Measurements from ENCODE around the gene LRP1B.

DNA sequence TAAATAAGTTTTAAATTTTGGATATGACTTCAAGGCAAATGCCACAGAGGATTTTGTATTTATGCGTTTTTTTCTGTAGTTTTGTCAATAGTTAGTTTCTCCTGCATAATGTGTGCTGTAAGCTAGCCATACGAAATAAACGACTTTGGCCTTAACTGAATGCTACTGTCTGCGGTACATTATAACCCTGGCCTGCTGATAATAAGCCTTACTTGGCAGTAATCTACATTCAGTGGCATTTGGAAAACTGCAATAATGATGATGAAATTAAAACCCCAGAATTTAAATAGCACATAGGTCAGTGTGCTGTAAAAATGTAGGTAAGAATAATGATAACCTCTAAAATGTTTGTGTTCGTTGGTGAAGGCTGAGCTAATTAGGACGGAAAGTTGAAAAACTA lies 88.8 kb downstream of the LRP1B start:
- TF ChIP-seq, protein P1, sequence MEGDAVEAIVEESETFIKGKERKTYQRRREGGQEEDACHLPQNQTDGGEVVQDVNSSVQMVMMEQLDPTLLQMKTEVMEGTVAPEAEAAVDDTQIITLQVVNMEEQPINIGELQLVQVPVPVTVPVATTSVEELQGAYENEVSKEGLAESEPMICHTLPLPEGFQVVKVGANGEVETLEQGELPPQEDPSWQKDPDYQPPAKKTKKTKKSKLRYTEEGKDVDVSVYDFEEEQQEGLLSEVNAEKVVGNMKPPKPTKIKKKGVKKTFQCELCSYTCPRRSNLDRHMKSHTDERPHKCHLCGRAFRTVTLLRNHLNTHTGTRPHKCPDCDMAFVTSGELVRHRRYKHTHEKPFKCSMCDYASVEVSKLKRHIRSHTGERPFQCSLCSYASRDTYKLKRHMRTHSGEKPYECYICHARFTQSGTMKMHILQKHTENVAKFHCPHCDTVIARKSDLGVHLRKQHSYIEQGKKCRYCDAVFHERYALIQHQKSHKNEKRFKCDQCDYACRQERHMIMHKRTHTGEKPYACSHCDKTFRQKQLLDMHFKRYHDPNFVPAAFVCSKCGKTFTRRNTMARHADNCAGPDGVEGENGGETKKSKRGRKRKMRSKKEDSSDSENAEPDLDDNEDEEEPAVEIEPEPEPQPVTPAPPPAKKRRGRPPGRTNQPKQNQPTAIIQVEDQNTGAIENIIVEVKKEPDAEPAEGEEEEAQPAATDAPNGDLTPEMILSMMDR (IDR thresholded peaks at IDR 0.05): no peak
- no peak for TF ChIP-seq ZFX (IDR thresholded peaks at IDR 0.05; ENCODE audit: borderline replicate concordance)
